Measurements from ENCODE around the gene SLC35F3.

DNA sequence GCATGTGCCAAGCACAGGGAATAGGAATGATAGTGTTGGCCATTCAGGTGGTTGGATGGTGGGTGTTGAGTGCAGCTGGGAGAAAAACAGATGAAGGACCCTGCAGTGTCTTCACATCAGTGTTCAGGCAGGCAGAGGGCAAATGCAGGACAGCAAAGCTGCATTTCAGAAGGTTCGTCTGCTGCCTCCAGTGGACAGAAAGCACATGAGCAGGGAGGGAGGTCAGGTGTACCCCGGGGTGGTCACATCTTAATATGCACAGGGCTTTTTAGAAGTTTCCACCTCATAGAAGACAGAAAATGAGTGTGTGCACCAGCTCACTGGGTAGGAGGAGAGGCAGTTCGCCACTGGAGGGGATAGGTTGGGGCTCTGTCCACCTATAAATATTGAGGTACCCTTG is 184.9 kb downstream of the SLC35F3 start:
- TF ChIP-seq, protein P1, sequence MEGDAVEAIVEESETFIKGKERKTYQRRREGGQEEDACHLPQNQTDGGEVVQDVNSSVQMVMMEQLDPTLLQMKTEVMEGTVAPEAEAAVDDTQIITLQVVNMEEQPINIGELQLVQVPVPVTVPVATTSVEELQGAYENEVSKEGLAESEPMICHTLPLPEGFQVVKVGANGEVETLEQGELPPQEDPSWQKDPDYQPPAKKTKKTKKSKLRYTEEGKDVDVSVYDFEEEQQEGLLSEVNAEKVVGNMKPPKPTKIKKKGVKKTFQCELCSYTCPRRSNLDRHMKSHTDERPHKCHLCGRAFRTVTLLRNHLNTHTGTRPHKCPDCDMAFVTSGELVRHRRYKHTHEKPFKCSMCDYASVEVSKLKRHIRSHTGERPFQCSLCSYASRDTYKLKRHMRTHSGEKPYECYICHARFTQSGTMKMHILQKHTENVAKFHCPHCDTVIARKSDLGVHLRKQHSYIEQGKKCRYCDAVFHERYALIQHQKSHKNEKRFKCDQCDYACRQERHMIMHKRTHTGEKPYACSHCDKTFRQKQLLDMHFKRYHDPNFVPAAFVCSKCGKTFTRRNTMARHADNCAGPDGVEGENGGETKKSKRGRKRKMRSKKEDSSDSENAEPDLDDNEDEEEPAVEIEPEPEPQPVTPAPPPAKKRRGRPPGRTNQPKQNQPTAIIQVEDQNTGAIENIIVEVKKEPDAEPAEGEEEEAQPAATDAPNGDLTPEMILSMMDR (IDR thresholded peaks at IDR 0.05) = no peak
- no peak for TF ChIP-seq POLR2A (IDR thresholded peaks at IDR 0.05)
- TF ChIP-seq EP300 (IDR thresholded peaks at IDR 0.05) = no peak

Data from suprapubic skin (tissue), 3 donors.